Gastrocnemius medialis (tissue), 4 donors: ENCODE results near the gene CCDC192.

Experiments used
- CTCF ChIP-seq, 5 experiments: fragments of 450-650 bp in 3 of 5; fragments of 200-600 bp in 2 of 5; sonication (generic) in 2 of 5; IDR thresholded peaks in 4 of 5; conservative IDR thresholded peaks in 1 of 5; 1 replicate in 4 of 5; 2 replicates in 1 of 5; pipeline ENCODE4 v1.5.1; 2016 to 2019; ENCODE audit warnings: antibody characterized with exemption in 5 of 5, mild to moderate bottlenecking in 3 of 5, moderate library complexity in 3 of 5
- POLR2A ChIP-seq, 2 donors: fragments of 450-650 bp; IDR thresholded peaks; one replicate each; pipeline ENCODE4 v1.6.1; 2017; ENCODE audit warnings: antibody characterized with exemption in 2 of 2, mild to moderate bottlenecking in 2 of 2, moderate library complexity in 2 of 2

GRCh38 chr5:127839496-127840197 lies 136.5 kb downstream of the CCDC192 start:
- TF ChIP-seq CTCF (IDR thresholded peaks at IDR 0.05 in 4 of 5, conservative IDR thresholded peaks at IDR 0.05 in 1 of 5) (no peak), POLR2A (IDR thresholded peaks at IDR 0.05) (no peak)
